Endothelial cell (in vitro differentiated cells): ENCODE data around the gene MYH11. TPM values are rescaled to one million over a fixed set of nuclear protein-coding genes. Genes with fewer than 3 reads are reported as not detected.
"Not testable (repeated sequence)": the region's sequence is repeated elsewhere in the genome, so short reads cannot be mapped to it uniquely, and the experiment has no call there.

Experiments used
- DNase-seq: peaks from one replicate; pipeline ENCODE4 v3.0.0; 2021; ENCODE audit warnings: low spot score
- H3K27ac Mint-ChIP-seq: one replicate; pipeline ENCODE4 v1.8.0; 2021; ENCODE audit warnings: mixed read lengths, inconsistent platforms; ENCODE audit not compliant: unreplicated experiment
- H3K27me3 Mint-ChIP-seq: one replicate; pipeline ENCODE4 v1.8.0; 2021; ENCODE audit warnings: mild to moderate bottlenecking, moderate library complexity, mixed read lengths, inconsistent platforms; ENCODE audit not compliant: unreplicated experiment
- H3K36me3 Mint-ChIP-seq: one replicate; pipeline ENCODE4 v1.8.0; 2021; ENCODE audit warnings: mild to moderate bottlenecking, low read depth, mixed read lengths, inconsistent platforms; ENCODE audit not compliant: unreplicated experiment
- H3K4me1 Mint-ChIP-seq: one replicate; pipeline ENCODE4 v1.8.0; 2021; ENCODE audit warnings: mild to moderate bottlenecking, mixed read lengths, inconsistent platforms; ENCODE audit not compliant: unreplicated experiment
- H3K4me3 Mint-ChIP-seq: one replicate; pipeline ENCODE4 v1.8.0; 2021; ENCODE audit warnings: mild to moderate bottlenecking, mixed read lengths, inconsistent platforms; ENCODE audit not compliant: unreplicated experiment
- H3K9me3 Mint-ChIP-seq: one replicate; pipeline ENCODE4 v1.8.0; 2021; ENCODE audit warnings: mixed read lengths, inconsistent platforms; ENCODE audit not compliant: unreplicated experiment
- total RNA-seq: library from RNA; stranded (reverse); fragmentation: NEBNext Ultra II Directional; extraction: Animal tissue kit (Norgen Biotek cat#: 25700); gene quantifications from one replicate; pipeline ENCODE4 v1.2.1, GENCODE V29; 2021; ENCODE audit not compliant: unreplicated experiment
- TF ChIP-seq, protein P1 (sequence below): fragments of 200-600 bp; sonication (generic); IDR thresholded peaks from one replicate; pipeline ENCODE4 v1.5.0; 2021; ENCODE audit warnings: antibody characterized with exemption; ENCODE audit not compliant: unreplicated experiment

MYH11 gene
- total RNA-seq, 1 donor from 2014 or later: 0.51 TPM

DNA sequence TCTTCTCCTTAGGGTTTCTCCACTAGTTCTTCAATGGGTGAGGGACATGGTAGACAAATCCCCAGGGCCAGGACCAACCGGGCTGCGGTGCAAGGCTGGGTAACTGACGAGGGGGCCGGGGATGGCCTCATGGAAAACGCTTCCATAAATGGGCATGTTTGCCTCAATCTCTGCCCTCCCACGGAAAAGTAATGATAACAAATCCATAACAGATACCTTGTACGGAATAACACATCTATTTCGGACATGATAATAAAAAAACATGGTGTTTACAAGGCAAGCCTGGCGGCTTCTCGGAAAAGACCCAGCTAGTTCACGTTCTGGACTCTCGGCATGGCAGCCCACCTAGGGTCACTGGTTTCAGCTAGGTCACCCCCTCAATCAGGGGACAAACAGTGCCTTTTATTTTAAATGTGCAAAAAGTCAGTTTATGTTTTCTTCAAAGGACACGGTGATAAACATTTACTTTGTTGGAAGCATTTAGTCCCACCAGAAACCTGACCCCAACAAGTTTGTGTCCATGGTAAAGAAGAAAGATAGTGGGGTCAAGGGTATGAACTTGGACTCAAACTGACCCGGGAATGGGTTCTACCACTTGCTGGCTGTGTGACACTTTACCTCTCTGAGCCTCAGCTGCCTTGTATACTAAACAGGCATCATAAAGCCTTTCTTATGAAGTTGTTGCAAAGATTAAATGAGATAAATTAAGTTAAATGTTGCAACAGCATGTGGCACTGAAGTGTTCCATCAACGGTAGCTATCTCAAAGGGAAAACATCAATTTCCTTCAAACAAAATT is 1.7 kb downstream of the MYH11 start:
- DNase-seq: no peak
- TF ChIP-seq, protein P1, sequence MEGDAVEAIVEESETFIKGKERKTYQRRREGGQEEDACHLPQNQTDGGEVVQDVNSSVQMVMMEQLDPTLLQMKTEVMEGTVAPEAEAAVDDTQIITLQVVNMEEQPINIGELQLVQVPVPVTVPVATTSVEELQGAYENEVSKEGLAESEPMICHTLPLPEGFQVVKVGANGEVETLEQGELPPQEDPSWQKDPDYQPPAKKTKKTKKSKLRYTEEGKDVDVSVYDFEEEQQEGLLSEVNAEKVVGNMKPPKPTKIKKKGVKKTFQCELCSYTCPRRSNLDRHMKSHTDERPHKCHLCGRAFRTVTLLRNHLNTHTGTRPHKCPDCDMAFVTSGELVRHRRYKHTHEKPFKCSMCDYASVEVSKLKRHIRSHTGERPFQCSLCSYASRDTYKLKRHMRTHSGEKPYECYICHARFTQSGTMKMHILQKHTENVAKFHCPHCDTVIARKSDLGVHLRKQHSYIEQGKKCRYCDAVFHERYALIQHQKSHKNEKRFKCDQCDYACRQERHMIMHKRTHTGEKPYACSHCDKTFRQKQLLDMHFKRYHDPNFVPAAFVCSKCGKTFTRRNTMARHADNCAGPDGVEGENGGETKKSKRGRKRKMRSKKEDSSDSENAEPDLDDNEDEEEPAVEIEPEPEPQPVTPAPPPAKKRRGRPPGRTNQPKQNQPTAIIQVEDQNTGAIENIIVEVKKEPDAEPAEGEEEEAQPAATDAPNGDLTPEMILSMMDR: no peak
- Mint-ChIP-seq H3K36me3 (no peaks in the 10 kb centered on the region), H3K9me3 (no peaks in the 10 kb centered on the region), H3K27me3 (peaks cover 5% of the 10 kb centered on the region), H3K4me3 (no peak overlapping the region), H3K27ac (no peak overlapping the region), H3K4me1 (peaks cover 5% of the 10 kb centered on the region)

DNA sequence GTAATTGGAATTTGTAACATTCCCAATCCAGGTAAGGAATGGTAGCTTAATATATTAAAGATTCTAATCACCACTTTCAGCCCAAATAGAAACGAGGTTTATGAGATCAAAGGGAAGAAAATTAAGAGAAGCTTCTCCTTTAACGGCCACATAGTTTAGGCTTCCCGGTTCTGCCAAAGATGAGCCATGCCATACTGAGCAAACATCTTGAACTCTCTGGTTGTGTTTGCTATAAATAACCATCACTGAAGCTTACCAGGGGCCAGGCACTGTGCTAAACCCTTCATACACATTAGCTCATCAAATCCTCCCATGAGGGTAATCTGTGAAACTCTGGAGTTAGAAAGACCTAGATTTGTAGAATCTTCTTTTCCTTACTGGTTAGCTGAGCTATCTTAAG is 2.8 kb downstream of the MYH11 start:
- Mint-ChIP-seq H3K4me3 (no peak overlapping the region), H3K9me3 (no peaks in the 10 kb centered on the region), H3K36me3 (no peaks in the 10 kb centered on the region), H3K27ac (no peak overlapping the region), H3K4me1 (peaks cover 5% of the 10 kb centered on the region), H3K27me3 (peaks cover 5% of the 10 kb centered on the region)
- TF ChIP-seq, protein P1: no peak
- no peak for DNase-seq

DNA sequence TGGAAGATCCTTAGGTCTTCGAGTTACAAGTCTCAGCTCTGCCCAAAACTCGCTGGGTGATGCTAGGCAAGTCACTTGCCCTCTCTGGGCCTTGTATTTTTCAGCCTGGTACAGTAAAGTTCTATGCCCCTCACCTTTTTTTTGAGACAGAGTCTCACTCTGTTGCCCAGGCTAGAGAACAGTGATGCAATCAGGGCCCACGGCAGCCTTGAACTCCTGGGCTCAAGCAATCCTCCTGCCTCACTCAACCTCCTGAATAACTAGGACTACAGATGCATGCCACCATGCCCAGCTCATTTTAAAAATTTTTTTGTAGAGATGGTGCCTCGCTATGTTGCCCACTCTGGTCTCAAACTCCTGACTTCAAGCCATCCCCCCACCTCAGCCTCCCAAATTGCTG is 3.8 kb downstream of the MYH11 start:
- TF ChIP-seq, protein P1: no peak
- Mint-ChIP-seq H3K9me3 (no peaks in the 10 kb centered on the region), H3K4me1 (peaks cover 5% of the 10 kb centered on the region), H3K4me3 (no peak overlapping the region), H3K36me3 (no peaks in the 10 kb centered on the region), H3K27ac (no peak overlapping the region), H3K27me3 (peaks cover 5% of the 10 kb centered on the region)
- DNase-seq: no peak

DNA sequence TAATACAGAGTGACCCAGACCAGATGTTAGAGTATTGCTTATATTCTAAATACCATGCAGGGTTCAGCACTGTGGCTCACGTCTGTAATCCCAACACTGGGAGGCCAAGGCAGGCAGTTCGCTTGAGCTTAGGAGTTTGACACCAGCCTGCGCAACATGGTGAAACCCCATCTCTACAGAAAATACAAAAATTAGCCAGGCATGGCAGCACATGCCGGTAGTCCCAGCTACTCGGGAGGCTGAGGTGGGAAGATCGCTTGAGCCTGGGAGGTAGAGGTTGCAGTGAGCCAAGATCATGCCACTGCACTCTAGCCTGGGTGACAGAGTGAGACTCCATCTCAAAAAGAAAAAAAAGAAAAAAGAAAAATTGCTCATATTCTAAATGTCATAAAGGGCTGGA is 6.3 kb downstream of the MYH11 start:
- H3K27me3 Mint-ChIP-seq, DNase-seq, H3K4me3 Mint-ChIP-seq, H3K36me3 Mint-ChIP-seq, H3K4me1 Mint-ChIP-seq, H3K9me3 Mint-ChIP-seq, H3K27ac Mint-ChIP-seq: not testable (repeated sequence)

DNA sequence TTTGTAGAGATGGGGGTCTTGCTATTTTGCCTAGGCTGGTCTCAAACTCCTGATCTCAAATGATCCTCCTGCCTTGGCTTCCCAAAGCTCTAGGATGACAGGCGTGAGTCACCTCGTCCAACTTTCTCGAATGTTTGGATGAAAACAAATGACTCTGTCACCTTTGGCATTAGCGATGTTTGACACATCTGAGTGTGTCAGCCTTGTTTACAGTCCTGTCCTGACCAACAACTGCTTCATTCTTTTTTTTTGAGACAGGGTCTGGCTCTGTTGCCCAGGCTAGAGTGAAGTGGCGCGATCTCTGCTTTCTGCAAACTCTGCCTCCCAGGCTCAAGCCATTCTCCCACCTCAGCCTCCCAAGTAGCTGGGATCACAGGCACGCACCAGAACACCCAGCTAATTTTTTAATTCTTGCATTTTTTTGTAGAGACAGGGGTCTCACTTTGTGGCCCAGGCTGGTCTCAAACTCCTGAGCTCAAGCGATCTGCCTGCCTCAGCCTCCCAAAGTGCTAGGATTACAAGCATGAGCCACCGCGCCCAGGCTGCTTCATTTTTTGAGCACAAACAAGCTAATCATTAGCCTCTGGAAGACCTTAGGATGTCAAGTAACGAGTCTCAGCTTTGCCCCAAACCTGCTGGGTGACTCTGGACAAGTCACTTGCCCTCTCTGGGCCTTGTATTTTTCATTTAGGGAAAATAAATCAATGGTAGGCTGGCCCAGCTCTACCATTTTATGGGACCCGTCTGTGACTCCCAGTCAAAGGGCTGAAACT is 7.4 kb downstream of the MYH11 start:
- no peak overlapping the region for H3K27ac Mint-ChIP-seq
- H3K36me3 Mint-ChIP-seq: no peaks in the 10 kb centered on the region
- no peak for DNase-seq
- no peak overlapping the region for H3K4me3 Mint-ChIP-seq
- TF ChIP-seq, protein P1: no peak
- no peaks in the 10 kb centered on the region for H3K9me3 Mint-ChIP-seq
- H3K4me1 Mint-ChIP-seq: no peaks in the 10 kb centered on the region
- H3K27me3 Mint-ChIP-seq: no peaks in the 10 kb centered on the region
